Measurements from ENCODE around the gene PRMT7.

PRMT7 gene

DNA sequence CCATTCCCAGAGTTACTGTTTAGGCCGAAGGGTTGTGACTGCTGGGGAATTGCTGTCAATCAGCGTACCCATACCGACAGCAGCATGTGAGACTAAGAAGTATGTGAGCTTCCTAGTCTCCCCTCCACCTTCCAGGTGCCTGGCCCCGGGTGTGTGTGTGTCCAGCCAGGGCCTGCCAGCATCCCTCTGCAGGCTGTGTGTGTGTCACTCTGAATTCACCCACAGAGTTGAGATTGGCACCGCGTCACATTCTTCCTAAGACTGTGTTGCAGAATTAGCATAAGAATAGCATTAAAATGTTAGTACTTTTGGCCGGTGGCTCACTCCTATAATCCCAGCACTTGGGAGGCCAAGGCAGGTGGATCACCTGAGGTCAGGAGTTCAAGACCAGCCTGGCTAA is 31.8 kb downstream of the PRMT7 start:
- no peak for DNase-seq (ENCODE audit: extremely low spot score)
- CTCF ChIA-PET, result interaction anchor here (1.3 to 31.6 kb wide), 4 partner anchors 10 to 86 kb away, joined by 3 to 619 read pairs (median 7); partner anchors contain the start of gene SLC7A6
- TF ChIP-seq, protein P1, sequence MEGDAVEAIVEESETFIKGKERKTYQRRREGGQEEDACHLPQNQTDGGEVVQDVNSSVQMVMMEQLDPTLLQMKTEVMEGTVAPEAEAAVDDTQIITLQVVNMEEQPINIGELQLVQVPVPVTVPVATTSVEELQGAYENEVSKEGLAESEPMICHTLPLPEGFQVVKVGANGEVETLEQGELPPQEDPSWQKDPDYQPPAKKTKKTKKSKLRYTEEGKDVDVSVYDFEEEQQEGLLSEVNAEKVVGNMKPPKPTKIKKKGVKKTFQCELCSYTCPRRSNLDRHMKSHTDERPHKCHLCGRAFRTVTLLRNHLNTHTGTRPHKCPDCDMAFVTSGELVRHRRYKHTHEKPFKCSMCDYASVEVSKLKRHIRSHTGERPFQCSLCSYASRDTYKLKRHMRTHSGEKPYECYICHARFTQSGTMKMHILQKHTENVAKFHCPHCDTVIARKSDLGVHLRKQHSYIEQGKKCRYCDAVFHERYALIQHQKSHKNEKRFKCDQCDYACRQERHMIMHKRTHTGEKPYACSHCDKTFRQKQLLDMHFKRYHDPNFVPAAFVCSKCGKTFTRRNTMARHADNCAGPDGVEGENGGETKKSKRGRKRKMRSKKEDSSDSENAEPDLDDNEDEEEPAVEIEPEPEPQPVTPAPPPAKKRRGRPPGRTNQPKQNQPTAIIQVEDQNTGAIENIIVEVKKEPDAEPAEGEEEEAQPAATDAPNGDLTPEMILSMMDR (IDR thresholded peaks at IDR 0.05; ENCODE audit: control extremely low read depth, extremely low read depth, low read depth, missing control alignments), result no peak
- POLR2A ChIA-PET, result no interaction called here

DNA sequence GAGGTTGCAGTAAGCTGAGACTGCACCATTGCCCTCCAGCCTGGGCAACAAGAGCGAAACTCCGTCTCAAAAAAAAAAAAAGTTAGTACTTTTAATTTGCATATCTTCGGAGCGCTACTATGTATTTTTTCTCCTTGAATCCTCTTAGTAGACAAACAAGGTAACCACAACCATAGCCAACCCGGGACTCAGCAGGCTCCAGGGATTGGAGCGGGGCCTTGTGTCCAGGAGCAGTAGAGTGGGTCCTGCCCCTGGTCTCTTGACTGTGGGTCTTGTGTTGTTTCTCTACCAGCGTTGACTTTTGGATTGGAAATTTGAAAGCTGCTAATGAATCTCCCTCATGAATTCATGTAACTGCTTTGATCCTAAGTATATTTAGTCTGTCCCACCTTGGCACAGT is 32.3 kb downstream of the PRMT7 start:
- ChIA-PET POLR2A (no interaction called here), CTCF (interaction anchor here (1.3 to 31.6 kb wide), 4 partner anchors 9 to 86 kb away, joined by 3 to 619 read pairs (median 7); partner anchors contain the start of gene SLC7A6)
- no peak for DNase-seq (ENCODE audit: extremely low spot score)
- TF ChIP-seq, protein P1 (IDR thresholded peaks at IDR 0.05; ENCODE audit: control extremely low read depth, extremely low read depth, low read depth, missing control alignments), result no peak

DNA sequence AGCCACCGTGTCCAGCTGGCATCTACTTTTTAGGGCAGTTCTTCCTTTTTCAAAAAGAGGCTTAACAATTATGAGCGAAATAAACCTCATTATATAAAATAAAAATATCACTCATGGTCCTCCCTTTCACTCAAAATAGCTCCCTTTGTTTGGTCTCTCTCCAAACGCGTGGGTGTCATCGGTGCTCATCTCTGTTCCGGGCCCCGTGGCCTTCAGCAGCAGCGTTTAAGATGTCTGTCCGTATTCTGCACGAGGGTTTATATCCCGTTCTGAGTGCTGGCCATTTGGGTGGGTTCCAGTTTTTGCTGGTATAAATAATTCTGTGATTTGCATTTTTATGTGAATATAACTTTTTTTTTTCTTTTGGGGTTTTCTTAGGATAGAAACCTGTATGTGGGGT is 33.4 kb downstream of the PRMT7 start:
- ChIA-PET POLR2A (interaction anchor here (0.6 kb wide), 1 partner anchor 201 kb away, joined by 3 read pairs; no protein-coding TSS in a partner anchor), CTCF (interaction anchor here (0.7 to 31.6 kb wide), 5 partner anchors 9 to 87 kb away, joined by 3 to 619 read pairs (median 4); partner anchors contain the start of gene SLC7A6)
- TF ChIP-seq, protein P1 (IDR thresholded peaks at IDR 0.05; ENCODE audit: control extremely low read depth, extremely low read depth, low read depth, missing control alignments), result no peak
- no peak for DNase-seq (ENCODE audit: extremely low spot score)

DNA sequence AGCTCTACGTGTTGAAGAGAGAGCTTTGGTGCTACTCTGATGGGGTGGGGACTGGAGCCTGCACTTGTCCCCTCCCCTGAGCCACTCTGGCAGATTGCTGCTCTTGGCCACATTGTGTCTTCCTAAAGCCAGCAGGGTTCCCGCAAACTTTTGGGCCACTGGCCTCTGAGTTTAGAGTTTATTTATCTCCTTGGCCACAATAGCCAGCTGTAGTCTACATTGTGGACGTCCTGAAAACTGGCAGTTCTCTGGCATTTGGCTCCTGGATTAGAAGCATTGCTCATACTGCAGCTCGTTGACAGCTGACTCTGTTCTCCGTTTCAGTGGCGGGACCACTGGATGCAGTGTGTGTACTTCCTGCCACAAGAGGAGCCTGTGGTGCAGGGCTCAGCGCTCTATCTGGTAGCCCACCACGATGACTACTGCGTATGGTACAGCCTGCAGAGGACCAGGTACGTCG is 34.6 kb downstream of the PRMT7 start:
- TF ChIP-seq, protein P1 (IDR thresholded peaks at IDR 0.05; ENCODE audit: control extremely low read depth, extremely low read depth, low read depth, missing control alignments), result no peak
- CTCF ChIA-PET, result interaction anchor here (1.3 to 31.6 kb wide), 2 partner anchors 88 to 165 kb away, joined by 3 to 619 read pairs; partner anchors contain the start of gene SLC7A6
- POLR2A ChIA-PET, result interaction anchor here (0.7 kb wide), 1 partner anchor 1259 kb away, joined by 4 read pairs; no protein-coding TSS in a partner anchor

DNA sequence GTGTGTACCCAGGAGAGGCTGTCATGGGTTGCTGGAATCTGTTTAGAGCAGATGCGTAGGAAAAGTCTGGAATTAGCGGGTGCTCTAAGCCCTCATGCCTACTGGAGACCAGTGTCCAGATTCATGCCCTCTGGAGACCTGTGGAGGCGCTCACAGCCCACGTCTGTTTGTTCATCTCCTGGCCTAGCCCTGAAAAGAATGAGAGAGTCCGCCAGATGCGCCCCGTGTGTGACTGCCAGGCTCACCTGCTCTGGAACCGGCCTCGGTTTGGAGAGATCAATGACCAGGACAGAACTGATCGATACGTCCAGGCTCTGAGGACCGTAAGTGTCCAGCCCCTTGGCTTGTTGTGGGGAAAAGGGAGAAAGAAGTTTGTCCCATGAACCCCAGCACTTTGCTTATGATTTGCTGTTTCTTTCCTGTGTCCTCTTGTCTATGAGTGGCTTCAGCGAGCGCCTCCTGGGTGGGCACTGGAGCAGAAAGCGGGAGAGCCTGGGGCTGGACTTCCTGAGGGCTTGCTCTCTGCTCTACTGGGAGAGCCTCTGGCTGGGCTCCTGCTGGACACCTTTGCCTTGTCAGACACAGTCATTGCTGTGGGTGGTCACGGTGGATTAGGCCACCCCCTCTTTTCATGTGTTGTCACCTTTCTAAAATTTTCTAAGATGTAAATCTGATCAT is 35.3 kb downstream of the PRMT7 start:
- ChIA-PET CTCF (interaction anchor here (1.3 to 31.6 kb wide), 2 partner anchors 89 to 164 kb away, joined by 3 to 619 read pairs; partner anchors contain the start of gene SLC7A6), POLR2A (no interaction called here)
- TF ChIP-seq, protein P1 (IDR thresholded peaks at IDR 0.05; ENCODE audit: control extremely low read depth, extremely low read depth, low read depth, missing control alignments), result no peak
- no peak for DNase-seq (ENCODE audit: extremely low spot score)

More for the DNA sequence above, 34.6 kb downstream of the PRMT7 start:
- no peak for DNase-seq (ENCODE audit: extremely low spot score)

DNA sequence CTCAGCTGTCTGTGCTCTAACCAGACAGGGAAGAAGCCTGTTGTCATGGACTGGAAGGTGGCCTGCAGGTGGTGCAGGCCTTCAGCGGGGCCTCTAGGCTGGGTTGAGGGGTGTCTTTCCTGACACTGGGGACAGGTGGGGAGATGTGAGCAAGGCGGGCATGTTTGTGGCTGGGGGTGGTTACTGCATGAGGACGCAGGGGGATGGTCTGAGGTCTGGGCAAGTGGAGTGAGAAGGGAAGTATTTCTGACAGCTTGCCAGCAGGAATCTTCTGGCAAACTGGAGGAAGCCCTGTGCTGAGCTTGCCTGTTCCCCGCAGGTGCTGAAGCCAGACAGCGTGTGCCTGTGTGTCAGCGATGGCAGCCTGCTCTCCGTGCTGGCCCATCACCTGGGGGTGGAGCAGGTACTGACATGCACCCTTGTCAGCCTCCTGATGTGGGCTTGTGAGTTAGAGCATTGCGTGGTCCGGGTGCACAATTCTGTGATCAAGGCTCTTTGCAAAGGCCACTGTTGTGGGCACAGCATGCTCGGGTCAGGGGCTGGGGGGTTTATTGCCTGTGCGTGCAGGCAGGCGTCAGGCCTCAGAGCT is 36.2 kb downstream of the PRMT7 start:
- TF ChIP-seq, protein P1 (IDR thresholded peaks at IDR 0.05; ENCODE audit: control extremely low read depth, extremely low read depth, low read depth, missing control alignments), result no peak
- CTCF ChIA-PET, result interaction anchor here (0.9 kb wide), 1 partner anchor 19 kb away, joined by 3 read pairs; no protein-coding TSS in a partner anchor
- DNase-seq (ENCODE audit: extremely low spot score), result no peak
- POLR2A ChIA-PET, result no interaction called here

All from GM10248 (cell line).